PC-9 (cell line): ENCODE data around the gene SIRT2.
"Not testable (repeated sequence)": the region's sequence is repeated elsewhere in the genome, so short reads cannot be mapped to it uniquely, and the experiment has no call there.

Experiments used
- EZH2 ChIP-seq: fragments of 200-600 bp; sonication (generic); IDR thresholded peaks from 2 replicates; pipeline ENCODE4 v1.8.0; 2017; ENCODE audit warnings: antibody characterized with exemption, low read depth
- TF ChIP-seq, protein P1 (sequence below): fragments of 200-600 bp; sonication (generic); conservative IDR thresholded peaks from 2 replicates; pipeline ENCODE4 v1.6.1; 2017; ENCODE audit warnings: mixed run types, antibody characterized with exemption, mild to moderate bottlenecking, moderate library complexity

GRCh38 chr19:38855751-38856150 lies 43.7 kb downstream of the SIRT2 start:
- TF ChIP-seq, protein P1, sequence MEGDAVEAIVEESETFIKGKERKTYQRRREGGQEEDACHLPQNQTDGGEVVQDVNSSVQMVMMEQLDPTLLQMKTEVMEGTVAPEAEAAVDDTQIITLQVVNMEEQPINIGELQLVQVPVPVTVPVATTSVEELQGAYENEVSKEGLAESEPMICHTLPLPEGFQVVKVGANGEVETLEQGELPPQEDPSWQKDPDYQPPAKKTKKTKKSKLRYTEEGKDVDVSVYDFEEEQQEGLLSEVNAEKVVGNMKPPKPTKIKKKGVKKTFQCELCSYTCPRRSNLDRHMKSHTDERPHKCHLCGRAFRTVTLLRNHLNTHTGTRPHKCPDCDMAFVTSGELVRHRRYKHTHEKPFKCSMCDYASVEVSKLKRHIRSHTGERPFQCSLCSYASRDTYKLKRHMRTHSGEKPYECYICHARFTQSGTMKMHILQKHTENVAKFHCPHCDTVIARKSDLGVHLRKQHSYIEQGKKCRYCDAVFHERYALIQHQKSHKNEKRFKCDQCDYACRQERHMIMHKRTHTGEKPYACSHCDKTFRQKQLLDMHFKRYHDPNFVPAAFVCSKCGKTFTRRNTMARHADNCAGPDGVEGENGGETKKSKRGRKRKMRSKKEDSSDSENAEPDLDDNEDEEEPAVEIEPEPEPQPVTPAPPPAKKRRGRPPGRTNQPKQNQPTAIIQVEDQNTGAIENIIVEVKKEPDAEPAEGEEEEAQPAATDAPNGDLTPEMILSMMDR, result not testable (repeated sequence)
- TF ChIP-seq EZH2, result not testable (repeated sequence)
